HG03060 (cell line): ENCODE measurements around the gene TSGA10IP.

Experiments used
- ATAC-seq: cut with Tn5 transposase; IDR thresholded peaks from one replicate; pipeline ENCODE4 v1.9.1; 2021; ENCODE audit warnings: low read depth, moderate number of reproducible peaks; ENCODE audit not compliant: unreplicated experiment

TSGA10IP gene

DNA sequence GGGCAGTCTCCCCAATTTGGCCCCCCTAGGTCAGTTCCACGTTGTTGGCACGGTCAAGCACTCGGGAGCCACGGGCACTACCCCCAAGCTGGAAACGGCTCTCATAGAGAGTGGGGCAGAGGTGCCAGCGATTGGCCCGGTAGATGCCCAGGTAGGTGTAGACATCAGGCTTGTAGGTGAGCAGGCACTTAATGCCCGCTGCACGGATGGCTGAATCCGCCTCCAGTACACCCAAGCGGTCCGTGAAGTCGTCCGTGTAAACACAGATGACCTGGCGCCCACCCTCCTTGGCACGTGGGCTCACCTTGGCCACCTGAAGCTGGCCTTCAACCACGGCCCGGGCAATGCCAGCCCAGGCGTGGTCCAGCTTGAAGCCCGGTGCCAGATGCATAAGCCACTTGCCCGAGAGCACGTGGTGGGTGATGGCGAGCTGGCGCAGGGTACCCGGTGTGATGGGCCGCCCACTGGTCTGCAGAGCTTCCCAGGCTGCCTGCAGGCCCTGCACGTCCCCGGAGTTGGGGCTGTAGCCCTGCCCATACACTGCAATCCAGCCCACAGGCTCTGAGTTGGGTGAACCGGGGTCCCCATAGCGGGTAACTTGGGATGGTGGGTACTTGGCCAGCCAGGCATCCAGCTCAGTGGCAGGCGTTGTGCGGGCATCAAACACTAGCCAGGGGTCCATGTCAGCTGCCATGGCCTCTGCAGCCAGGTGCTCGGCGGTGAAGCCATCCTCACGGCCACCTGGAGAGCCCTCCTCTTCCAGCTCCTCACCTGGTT lies 27.7 kb upstream of the TSGA10IP start:
- ATAC-seq, result no peak

DNA sequence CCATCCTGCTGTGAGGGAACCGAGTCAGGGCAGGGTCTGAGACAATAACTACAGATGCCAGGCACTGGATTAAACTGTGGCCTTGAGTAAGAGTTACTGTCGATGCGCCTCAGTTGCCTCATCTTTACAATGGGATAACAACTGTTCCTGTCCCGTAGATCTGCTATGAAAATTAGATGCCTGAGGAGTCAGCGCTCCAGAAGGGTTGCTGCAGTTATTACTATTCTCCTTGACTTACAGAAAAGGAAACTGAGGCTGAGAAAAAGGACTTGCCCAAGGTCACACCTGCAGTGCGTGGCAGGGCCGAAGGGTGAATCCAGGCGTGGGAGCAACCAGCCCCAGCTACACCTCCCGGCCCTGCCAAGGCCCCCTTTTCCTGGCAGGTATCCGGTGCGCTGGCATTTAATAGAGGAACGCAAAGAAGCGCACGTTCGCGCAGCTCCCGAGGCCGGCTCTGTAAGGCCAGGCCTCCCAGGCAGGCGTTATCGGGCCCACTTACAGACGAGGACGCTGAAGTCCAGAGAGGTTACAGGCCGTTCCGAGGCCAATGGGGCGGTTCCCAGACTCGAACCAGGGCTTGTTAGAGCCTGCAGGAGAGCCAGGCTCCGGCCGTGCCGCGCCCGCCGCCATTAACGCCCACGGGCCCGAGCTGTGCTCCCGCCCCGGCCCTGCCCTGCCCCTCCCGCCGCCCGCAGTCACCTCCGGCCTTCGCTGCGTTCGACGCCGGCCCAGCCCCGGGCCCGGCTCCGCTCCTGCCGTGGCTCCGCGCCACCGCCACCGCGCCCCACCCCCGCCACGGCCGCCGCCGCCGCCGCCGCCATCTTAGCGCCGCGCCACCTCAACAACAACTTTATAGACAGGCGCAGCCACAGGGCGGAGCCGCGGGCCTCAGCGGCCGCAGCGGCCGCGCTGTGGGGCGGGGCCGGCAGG lies 26.8 kb upstream of the TSGA10IP start, which contains the start of gene C11orf68:
C11orf68 (minus strand) TSS at position 852 of the 930 bp plus-strand sequence; CDS start at position 821, 31 bp downstream.
- ATAC-seq, result peak; percentile 15

DNA sequence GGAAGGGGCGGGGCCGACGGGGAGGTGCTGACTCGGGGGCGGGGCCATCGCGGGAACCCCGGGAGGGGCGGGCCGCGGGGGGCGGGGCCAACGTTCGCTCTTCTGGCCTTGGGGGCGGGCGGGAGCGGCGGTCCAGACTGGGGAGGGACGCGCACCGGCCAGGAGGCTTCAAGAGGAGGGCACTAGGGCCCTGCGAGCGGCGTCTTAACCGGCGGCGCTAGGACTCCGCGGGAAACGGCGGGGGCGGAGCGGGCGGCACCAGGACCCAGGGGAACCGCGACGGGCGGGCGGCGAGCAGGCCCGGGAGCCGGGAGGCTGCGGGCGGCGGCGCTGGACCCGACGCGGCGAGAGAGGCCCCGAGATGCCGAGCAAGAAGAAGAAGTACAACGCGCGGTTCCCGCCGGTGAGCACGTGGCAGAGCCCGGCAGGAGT lies 26.1 kb upstream of the TSGA10IP start, which contains the start of gene DRAP1:
DRAP1 (plus strand) TSS at position 286 of the 432 bp plus-strand sequence; CDS start at position 362, 76 bp downstream.
- peak; percentile 45 for ATAC-seq

DNA sequence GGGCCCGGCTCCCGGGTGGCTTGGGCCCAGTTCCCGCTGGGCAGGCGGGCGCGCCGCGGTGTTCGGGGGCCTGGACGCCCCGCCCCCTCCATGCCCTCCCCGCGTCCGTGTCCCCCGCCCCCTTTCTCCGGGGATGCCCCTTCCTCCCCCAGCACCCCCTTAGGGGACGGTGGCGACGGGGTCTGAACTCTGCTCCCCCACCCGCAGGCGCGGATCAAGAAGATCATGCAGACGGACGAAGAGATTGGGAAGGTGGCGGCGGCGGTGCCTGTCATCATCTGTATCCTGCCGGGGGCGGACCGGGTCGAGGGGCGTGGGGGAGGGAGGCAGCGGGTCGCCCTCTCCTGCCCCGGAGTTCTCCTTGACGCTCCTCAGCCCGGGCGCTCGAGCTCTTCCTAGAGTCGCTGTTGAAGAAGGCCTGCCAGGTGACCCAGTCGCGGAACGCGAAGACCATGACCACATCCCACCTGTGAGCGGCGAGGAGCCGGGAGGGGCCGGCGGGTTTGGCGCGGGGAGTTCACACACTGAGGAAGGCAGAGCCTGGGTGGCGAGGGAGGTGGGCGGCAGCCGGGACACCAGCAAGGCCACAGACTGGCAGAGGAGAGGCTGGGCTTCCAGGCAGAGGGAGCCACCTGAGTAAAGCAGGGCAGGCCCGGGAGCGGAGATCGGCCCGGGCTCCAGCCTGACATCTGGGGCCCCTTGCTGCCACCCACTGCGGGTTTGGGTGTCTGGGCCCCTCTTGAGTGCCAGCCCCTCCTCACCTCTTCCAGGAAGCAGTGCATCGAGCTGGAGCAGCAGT lies 25.5 kb upstream of the TSGA10IP start:
- ATAC-seq, result peak; percentile 26

DNA sequence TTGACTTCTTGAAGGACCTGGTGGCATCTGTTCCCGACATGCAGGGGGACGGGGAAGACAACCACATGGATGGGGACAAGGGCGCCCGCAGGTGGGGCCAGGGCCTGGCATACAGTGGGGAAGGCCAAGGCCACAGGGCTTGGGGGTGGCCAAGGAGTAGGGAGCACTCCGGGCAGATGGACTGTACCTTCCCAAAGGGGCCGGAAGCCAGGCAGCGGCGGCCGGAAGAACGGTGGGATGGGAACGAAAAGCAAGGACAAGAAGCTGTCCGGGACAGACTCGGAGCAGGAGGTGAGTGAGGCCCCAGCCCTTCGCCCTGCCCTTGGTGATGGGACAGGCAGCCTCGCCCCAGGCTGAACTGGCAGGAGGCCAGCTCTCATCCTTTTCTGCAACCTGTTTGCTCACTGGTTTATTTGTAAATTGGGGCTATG lies 24.9 kb upstream of the TSGA10IP start:
- ATAC-seq, result no peak

- ATAC-seq, result no peak
Observed at GRCh38 chr11:65921033-65921555, 24.2 kb upstream of the TSGA10IP start.

GRCh38 chr11:65921876-65922275 lies 23.4 kb upstream of the TSGA10IP start:
- no peak for ATAC-seq

DNA sequence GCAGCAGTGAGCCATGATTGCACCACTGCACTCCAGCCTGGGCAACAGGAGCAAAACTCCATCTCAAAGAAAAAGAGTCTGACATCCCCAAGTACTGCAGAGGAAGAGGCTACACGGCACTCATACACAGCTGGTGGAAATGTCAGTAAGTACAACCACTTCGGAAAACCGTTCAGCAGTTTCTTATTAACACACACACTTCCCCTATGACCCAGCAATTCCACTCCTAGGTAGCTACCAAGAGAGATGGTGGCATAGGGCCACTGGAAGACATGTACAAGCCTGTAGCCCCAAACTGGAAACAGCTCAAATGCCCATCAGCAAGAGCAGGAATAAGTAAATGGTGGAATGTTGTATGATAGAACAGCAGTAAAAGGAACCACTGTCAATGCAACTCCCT lies 22.7 kb upstream of the TSGA10IP start:
- no peak for ATAC-seq

GRCh38 chr11:65925397-65925796 lies 19.9 kb upstream of the TSGA10IP start:
- ATAC-seq, result no peak

DNA sequence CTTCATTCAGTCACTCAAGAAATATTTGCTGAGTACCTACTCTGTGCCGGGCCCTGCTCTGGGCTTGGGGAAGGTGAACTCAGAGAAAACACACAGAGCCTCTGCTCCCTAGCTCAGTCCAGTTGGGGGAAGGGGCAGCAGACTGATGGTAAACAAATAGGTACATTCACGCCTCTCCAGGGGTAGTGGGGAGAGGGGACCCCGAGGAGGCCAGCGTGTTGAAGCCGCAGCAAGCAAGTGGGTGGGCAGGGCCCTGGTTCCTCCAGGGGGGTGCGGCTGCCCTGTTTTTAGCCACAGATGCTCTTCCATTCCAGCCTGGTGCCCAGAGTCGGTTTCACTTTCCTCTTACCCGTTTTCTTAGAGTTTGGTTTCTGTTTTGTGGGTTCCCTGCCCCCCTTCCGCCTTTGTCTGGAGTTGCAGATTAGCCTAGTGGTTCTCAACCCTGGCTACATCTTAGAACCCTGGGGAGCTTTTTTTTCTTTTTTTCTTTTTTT lies 17.3 kb upstream of the TSGA10IP start:
- no peak for ATAC-seq

- no peak for ATAC-seq
Observed at GRCh38 chr11:65928667-65929066, 16.6 kb upstream of the TSGA10IP start.

- ATAC-seq, result no peak
Observed at GRCh38 chr11:65931773-65932557, 13.3 kb upstream of the TSGA10IP start.

- no peak for ATAC-seq
Observed at GRCh38 chr11:65932558-65932919, 12.7 kb upstream of the TSGA10IP start.

- no peak for ATAC-seq
Observed at GRCh38 chr11:65934014-65934413, 11.3 kb upstream of the TSGA10IP start.

- no peak for ATAC-seq
Observed at GRCh38 chr11:65937766-65938165, 7.5 kb upstream of the TSGA10IP start.

DNA sequence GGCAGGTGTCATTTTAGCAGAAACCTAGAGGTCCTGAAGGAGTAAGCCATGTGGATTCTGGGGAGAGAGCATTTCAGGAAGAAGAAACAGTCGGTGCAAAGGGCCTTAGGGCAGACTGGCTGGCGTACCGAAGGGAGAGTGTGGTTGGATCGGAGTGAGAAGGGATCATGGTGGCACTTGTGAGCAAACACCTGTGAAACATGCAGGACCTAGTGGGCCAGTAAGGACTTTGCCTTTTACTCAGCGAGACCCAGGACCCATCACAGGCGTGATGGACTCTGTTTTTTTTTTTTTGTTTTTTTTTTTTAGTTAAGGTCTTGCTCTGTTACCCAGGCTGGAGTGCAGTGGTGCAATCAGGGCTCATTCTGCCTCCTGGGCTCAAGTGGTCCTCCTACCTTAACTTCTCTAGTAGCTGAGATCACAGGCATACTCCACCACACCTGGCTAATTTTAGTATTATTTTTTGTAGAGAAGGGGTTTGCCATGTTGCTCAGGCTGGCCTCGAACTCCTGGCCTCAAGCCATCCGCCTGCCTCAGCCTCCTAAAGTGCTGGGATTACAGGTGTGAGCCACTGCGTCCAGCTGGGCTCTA lies 3.5 kb upstream of the TSGA10IP start:
- no peak for ATAC-seq

GRCh38 chr11:65942531-65942930 lies 2.7 kb upstream of the TSGA10IP start:
- no peak for ATAC-seq

DNA sequence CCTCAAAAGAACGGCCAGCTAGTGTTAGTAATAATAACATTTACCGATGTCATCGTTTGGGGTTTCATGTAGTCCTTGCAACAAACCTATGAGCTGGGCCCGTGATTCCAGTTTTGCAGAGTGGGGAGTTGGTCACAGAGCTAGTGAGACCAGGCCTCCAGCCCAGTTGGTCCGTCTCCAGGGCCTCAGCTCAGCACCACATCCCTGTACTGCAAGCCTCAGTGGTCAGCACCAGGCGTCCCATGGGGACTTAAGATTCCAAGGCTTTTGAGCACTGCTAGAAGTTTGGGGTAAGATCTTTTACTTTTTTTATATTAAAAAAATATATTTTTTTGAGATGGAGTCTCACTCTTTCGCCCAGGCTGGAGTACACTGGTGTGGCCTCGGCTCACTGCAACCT lies 1.1 kb upstream of the TSGA10IP start:
- ATAC-seq, result no peak

- ATAC-seq, result no peak
Observed at GRCh38 chr11:65944767-65945166, 513 bp upstream of the TSGA10IP start.
